Thoracic aorta (tissue), 2 donors: ENCODE data around the gene TOX3. TPM values are rescaled to one million over a fixed set of nuclear protein-coding genes. Genes with fewer than 3 reads are reported as not detected.

Experiments used
- ATAC-seq: fragments of 150-250 bp; one replicate; pipeline ENCODE4 v1.8.0; 2017; ENCODE audit warnings: low read depth; ENCODE audit not compliant: insufficient number of reproducible peaks, low FRiP score
- DNase-seq: peaks from one replicate; pipeline ENCODE4 v3.0.0-alpha.2; 2020; ENCODE audit warnings: low spot score
- H3K27ac ChIP-seq, 2 donors: fragments of 200-600 bp; sonication (generic); 1 replicate in 1 of 2; 2 replicates in 1 of 2; pipeline ENCODE4 v1.5.1; 2016; ENCODE audit warnings: mild to moderate bottlenecking in 2 of 2, moderate library complexity in 2 of 2
- H3K27me3 ChIP-seq: fragments of 200-600 bp; sonication (generic); replicated peaks from 2 replicates; pipeline ENCODE4 v1.6.0; 2016; ENCODE audit warnings: mild to moderate bottlenecking; ENCODE audit not compliant: insufficient read depth
- H3K36me3 ChIP-seq: fragments of 200-600 bp; sonication (generic); one replicate; pipeline ENCODE4 v1.5.1; 2016
- H3K4me1 ChIP-seq, 2 donors: fragments of 200-600 bp; sonication (generic); 1 replicate in 1 of 2; 2 replicates in 1 of 2; pipeline versions ENCODE4 v1.5.1 to v1.6.0; 2016; ENCODE audit warnings: low read depth in 2 of 2, mild to moderate bottlenecking in 1 of 2; ENCODE audit not compliant: control insufficient read depth in 1 of 2
- H3K4me3 ChIP-seq: fragments of 200-600 bp; sonication (generic); 2 replicates; pipeline ENCODE4 v1.5.1; 2016; ENCODE audit warnings: mild to moderate bottlenecking
- H3K9me3 ChIP-seq: fragments of 200-600 bp; sonication (generic); 2 replicates; pipeline ENCODE4 v1.5.1; 2016
- CTCF ChIP-seq: fragments of 200-600 bp; sonication (generic); IDR thresholded peaks from one replicate; pipeline ENCODE4 v1.5.1; 2019; ENCODE audit warnings: antibody characterized with exemption
- total RNA-seq, 2 donors: library from RNA; depleted of rRNA; stranded (reverse); fragments of >200 nt; gene quantifications; one replicate each; pipeline versions ENCODE4 v1.1.0 to v1.2.3, GENCODE V29; 2016

The TOX3 gene
- total RNA-seq, 2 donors from 2014 or later: not detected

- H3K36me3 ChIP-seq: no peaks in the 10 kb centered on the region
- no peak for TF ChIP-seq CTCF
- H3K4me1 ChIP-seq: no peaks in the 10 kb centered on the region
- no peaks in the 10 kb centered on the region for H3K9me3 ChIP-seq
- no peak for DNase-seq
- H3K4me3 ChIP-seq: no peak overlapping the region
- no peak for ATAC-seq
- H3K27ac ChIP-seq: no peak overlapping the region
- no peaks in the 10 kb centered on the region for H3K27me3 ChIP-seq
These were observed 141.5 kb downstream of the TOX3 start for GRCh38 chr16:52405441-52405840.

- no peaks in the 10 kb centered on the region for H3K9me3 ChIP-seq
- no peaks in the 10 kb centered on the region for H3K36me3 ChIP-seq
- DNase-seq (no peak), ATAC-seq (no peak)
- no peak overlapping the region for H3K4me3 ChIP-seq
- H3K4me1 ChIP-seq: no peaks in the 10 kb centered on the region
- H3K27ac ChIP-seq: no peak overlapping the region
- TF ChIP-seq CTCF: no peak
- H3K27me3 ChIP-seq: no peaks in the 10 kb centered on the region
These were observed 142.4 kb downstream of the TOX3 start for GRCh38 chr16:52404546-52404945.

GRCh38 chr16:52399116-52399515 lies 147.8 kb downstream of the TOX3 start:
- TF ChIP-seq CTCF: no peak
- DNase-seq (no peak), ATAC-seq (no peak)
- Histone ChIP-seq H3K27ac (no peak overlapping the region), H3K4me1 (no peaks in the 10 kb centered on the region), H3K4me3 (no peak overlapping the region), H3K27me3 (no peaks in the 10 kb centered on the region), H3K9me3 (peaks cover 2% of the 10 kb centered on the region), H3K36me3 (no peaks in the 10 kb centered on the region)

GRCh38 chr16:52398491-52398960 lies 148.4 kb downstream of the TOX3 start:
- H3K27ac ChIP-seq: no peak overlapping the region

GRCh38 chr16:52398021-52398420 lies 148.9 kb downstream of the TOX3 start:
- Histone ChIP-seq H3K9me3 (peaks cover 2% of the 10 kb centered on the region), H3K4me3 (no peak overlapping the region), H3K27ac (no peak overlapping the region), H3K4me1 (no peaks in the 10 kb centered on the region), H3K36me3 (no peaks in the 10 kb centered on the region), H3K27me3 (no peaks in the 10 kb centered on the region)
- TF ChIP-seq CTCF: no peak
- ATAC-seq: no peak
- no peak for DNase-seq

More at GRCh38 chr16:52398491-52398960, 148.4 kb downstream of the TOX3 start:
- no peaks in the 10 kb centered on the region for H3K27me3 ChIP-seq
- DNase-seq (no peak), ATAC-seq (no peak)
- no peak overlapping the region for H3K4me3 ChIP-seq
- H3K4me1 ChIP-seq: no peaks in the 10 kb centered on the region
- no peaks in the 10 kb centered on the region for H3K36me3 ChIP-seq
- TF ChIP-seq CTCF: no peak
- H3K9me3 ChIP-seq: peaks cover 2% of the 10 kb centered on the region
